ENCODE measurements around the gene CDH18.

The CDH18 gene

GRCh38 chr5:19555876-19556275 is 432.1 kb downstream of the CDH18 start:
- DNase-seq, result no peak

- no peak for DNase-seq
Measured at GRCh38 chr5:19555436-19555835, 432.6 kb downstream of the CDH18 start.

- no peak for DNase-seq
Measured at GRCh38 chr5:19554524-19554923, 433.5 kb downstream of the CDH18 start.

- no peak for DNase-seq
Measured at GRCh38 chr5:19547640-19548039, 440.4 kb downstream of the CDH18 start.

- no peak for DNase-seq
Measured at GRCh38 chr5:19546521-19546920, 441.5 kb downstream of the CDH18 start.

- DNase-seq, result no peak
Measured at GRCh38 chr5:19538607-19539006, 449.4 kb downstream of the CDH18 start.

- DNase-seq, result no peak
Measured at GRCh38 chr5:19536387-19536786, 451.6 kb downstream of the CDH18 start.

GRCh38 chr5:19534751-19535150 is 453.2 kb downstream of the CDH18 start:
- no peak for DNase-seq

- no peak for DNase-seq
Measured at GRCh38 chr5:19532936-19533335, 455.1 kb downstream of the CDH18 start.

GRCh38 chr5:19531374-19531952 is 456.5 kb downstream of the CDH18 start:
- no peak for DNase-seq

- no peak for DNase-seq
Measured at GRCh38 chr5:19519448-19519847, 468.6 kb downstream of the CDH18 start.

- no peak for DNase-seq
Measured at GRCh38 chr5:19498852-19499251, 489.1 kb downstream of the CDH18 start.

GRCh38 chr5:19497229-19497815 is 490.7 kb downstream of the CDH18 start:
- DNase-seq, result no peak

GRCh38 chr5:19496056-19496455 is 491.9 kb downstream of the CDH18 start:
- no peak for DNase-seq

- DNase-seq, result no peak
Measured at GRCh38 chr5:19492861-19493260, 495.1 kb downstream of the CDH18 start.

GRCh38 chr5:19488786-19489185 is 499.2 kb downstream of the CDH18 start:
- DNase-seq, result no peak

- DNase-seq, result no peak
Measured at GRCh38 chr5:19487480-19487879, 500.5 kb downstream of the CDH18 start.

- DNase-seq, result no peak
Measured at GRCh38 chr5:19479562-19479961, 508.4 kb downstream of the CDH18 start.

GRCh38 chr5:19462019-19462418 is 526.0 kb downstream of the CDH18 start:
- no peak for DNase-seq

- no peak for DNase-seq
Measured at GRCh38 chr5:19424506-19424905, 563.5 kb downstream of the CDH18 start.
